ENCODE results near the gene ZCCHC14.
"Not testable (repeated sequence)": the region's sequence is repeated elsewhere in the genome, so short reads cannot be mapped to it uniquely, and the experiment has no call there.

Gene ZCCHC14

GRCh38 chr16:87374313-87374712 lies 118.5 kb downstream of the ZCCHC14 start:
- DNase-seq: no peak

GRCh38 chr16:87372305-87372704 lies 120.5 kb downstream of the ZCCHC14 start:
- DNase-seq: no peak

- DNase-seq: no peak
Observed at GRCh38 chr16:87371261-87371866, 121.5 kb downstream of the ZCCHC14 start.

GRCh38 chr16:87369796-87370719 lies 122.8 kb downstream of the ZCCHC14 start:
- DNase-seq: no peak

- DNase-seq: no peak
Observed at GRCh38 chr16:87369117-87369765, 123.6 kb downstream of the ZCCHC14 start.

- no peak for DNase-seq
Observed at GRCh38 chr16:87368029-87368770, 124.6 kb downstream of the ZCCHC14 start.

GRCh38 chr16:87367529-87367928 lies 125.3 kb downstream of the ZCCHC14 start:
- DNase-seq: no peak

GRCh38 chr16:87366930-87367329 lies 125.9 kb downstream of the ZCCHC14 start:
- DNase-seq: no peak

GRCh38 chr16:87366288-87366687 lies 126.5 kb downstream of the ZCCHC14 start:
- no peak for DNase-seq

- no peak for DNase-seq
Observed at GRCh38 chr16:87365021-87365713, 127.7 kb downstream of the ZCCHC14 start.

GRCh38 chr16:87363771-87364455 lies 128.9 kb downstream of the ZCCHC14 start:
- DNase-seq: no peak

- not testable (repeated sequence) for DNase-seq
Observed at GRCh38 chr16:87362828-87363559, 129.8 kb downstream of the ZCCHC14 start.

GRCh38 chr16:87361916-87362619 lies 130.8 kb downstream of the ZCCHC14 start:
- DNase-seq: no peak

- DNase-seq: no peak
Observed at GRCh38 chr16:87360862-87361610, 131.8 kb downstream of the ZCCHC14 start.

GRCh38 chr16:87359121-87359520 lies 133.7 kb downstream of the ZCCHC14 start:
- DNase-seq: no peak

- no peak for DNase-seq
Observed at GRCh38 chr16:87358696-87359095, 134.1 kb downstream of the ZCCHC14 start.

- no peak for DNase-seq
Observed at GRCh38 chr16:87358250-87358649, 134.6 kb downstream of the ZCCHC14 start.

- no peak for DNase-seq
Observed at GRCh38 chr16:87356491-87356853, 136.4 kb downstream of the ZCCHC14 start.

Data from CD4-positive, alpha-beta T cell treated with Interleukin-4 for 4 hours (primary cell).